Stimulated activated CD8-positive, alpha-beta memory T cell treated with anti-CD3 and anti-CD28 coated beads, Interleukin-7, amount 100 ng/mL, for 48 hours (primary cell): Measurements from ENCODE around the gene PCED1B.
"Not testable (repeated sequence)": the region's sequence is repeated elsewhere in the genome, so short reads cannot be mapped to it uniquely, and the experiment has no call there.

Experiments used
- DNase-seq, 2 donors: peaks; one replicate each; pipeline ENCODE4 v3.0.0-alpha.2; 2020; ENCODE audit warnings: low read depth in 1 of 2; ENCODE audit errors: extremely low read depth in 1 of 2

PCED1B gene

GRCh38 chr12:47079468-47079980, at the start of gene PCED1B, which contains the start of gene AMIGO2:
PCED1B (plus strand) TSS chr12:47079621; CDS start chr12:47235064, 155,443 bp downstream.
AMIGO2 (minus strand) TSS chr12:47079959; CDS start chr12:47079002, 957 bp downstream.
- DNase-seq = peak; percentile 51 to 53

DNA sequence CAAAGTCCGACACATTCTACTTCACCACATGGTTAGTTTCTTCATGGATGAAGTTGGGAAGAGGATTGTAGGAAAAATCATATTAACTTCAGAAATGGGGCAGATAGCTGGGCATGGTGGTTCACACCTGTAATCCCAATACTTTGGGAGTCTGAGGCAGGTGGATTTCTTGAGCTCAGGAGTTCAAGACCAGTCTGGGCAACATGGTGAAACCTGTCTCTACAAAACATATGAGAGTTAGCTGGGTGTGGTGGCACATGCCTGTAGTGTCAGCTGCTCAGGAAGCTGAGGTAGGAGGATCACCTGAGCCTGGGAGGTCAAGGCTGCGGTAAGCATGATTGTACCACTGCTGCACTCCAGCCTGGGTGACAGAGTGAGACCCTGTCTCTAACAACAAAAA, 49.5 kb upstream of the PCED1B start:
- DNase-seq = no peak

- no peak for DNase-seq
These were observed 46.8 kb upstream of the PCED1B start for GRCh38 chr12:47032644-47033043.

DNA sequence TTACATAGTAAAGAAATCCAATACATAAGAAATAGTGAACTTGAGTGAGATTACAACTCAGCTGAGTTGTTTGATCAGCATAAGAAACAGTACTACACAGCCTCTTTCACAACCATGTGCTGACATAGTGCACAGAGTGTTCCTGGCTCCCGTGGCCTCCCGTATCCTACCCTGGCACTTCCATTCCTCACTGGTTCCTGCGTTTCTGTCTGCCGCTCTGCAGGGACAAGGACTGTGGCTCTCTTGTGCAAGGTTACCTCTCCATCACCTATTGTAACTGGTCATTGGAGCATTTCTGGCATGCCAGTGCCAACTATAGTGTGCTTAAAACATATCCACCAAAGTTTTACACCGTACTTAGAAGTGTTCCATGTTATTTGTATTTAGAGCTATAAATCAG, 46.3 kb upstream of the PCED1B start:
- DNase-seq = no peak

DNA sequence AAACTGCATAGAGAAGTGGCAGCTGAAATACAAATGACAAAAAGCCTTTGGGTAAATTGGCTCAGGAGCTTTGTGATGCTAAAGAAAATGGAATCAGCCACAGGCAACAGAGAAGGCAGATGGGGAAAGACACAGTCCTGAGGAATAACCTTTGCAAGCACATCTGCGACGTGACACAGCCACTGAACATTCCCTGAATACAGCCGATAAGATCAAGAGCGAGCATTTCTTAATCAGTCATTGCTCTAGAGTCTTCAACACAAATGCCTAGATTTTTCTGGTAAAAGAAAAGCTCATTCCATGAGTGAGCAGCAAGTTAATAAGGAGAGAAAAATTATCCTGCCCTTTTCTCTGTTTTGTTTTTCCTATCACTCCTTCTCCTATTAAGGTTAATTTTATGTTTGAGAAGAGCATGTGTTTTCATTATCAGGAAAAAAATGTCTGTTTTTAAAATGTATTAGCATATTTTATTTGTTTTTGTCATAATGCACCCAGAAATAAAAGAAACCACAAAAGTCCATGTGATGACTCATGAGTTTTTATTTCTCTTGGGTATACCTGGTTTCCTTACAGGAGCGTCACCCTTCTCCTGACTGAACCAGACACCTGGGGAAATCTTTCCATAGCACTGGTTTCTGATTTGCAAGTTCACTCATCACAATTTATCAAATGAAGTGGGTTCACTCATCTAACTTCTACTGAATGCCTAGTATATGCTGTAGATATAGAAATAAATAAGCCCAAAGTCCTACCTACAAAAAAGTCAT, 45.4 kb upstream of the PCED1B start:
- no peak for DNase-seq

DNA sequence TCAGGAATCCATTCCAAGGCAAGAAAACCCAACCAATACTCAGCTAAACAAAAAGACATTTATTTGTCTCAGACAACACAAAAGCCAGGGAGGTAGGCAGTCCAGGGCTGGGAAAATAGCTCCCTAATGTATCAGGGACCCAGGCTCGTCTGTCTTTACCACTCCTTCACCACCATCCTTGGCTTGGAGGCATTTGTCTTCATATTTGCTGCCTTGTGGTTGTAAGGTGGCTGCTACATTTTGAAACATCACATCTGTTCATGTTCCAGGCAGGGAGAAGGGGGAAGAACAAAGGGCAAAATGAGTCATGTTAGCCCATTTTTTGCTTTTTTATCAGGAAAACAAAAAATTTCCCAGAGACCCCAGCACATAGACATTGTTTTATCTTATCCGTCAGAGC, 44.8 kb upstream of the PCED1B start:
- no peak for DNase-seq

DNA sequence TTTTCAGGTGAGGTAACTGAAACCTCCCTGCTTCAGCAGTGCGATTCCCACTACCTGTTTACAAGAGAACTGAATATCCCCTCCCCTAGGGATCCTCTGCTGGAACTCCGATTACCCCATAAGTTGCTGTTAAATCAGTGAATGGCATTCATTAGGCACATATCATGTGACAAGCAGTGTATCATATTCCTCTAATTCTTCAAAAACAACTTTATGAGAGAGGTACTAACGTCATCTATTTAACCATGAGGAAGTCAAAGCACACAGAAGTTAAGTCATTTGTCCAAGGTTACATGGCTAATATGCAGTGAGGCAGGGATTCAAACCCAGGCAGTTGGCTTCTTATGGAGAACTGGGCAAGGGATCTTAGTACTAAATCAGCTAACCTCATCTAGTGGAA, 43.9 kb upstream of the PCED1B start:
- DNase-seq = no peak

DNA sequence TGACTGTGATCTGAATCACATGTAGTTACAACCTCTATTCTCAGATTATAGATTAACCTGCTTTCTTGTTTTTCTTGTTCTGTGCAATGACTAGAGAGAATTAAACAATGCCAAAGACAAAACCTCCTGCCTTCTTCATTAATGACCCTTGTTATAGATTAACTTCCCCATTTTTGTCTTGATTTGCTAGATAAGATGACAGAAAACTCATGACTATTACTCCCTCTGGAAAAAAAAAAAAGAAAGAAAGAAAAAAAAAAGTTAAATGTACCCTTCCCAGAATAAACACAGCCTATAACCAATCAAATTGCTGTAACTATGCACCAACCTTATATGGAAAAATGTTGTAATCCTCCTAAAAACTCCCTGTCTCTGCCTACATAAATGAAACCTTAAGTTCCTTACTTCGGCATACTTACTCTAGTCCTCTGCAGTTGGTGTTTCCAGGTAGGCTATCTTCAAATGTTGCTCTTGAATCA, 41.1 kb upstream of the PCED1B start:
- no peak for DNase-seq

- DNase-seq = no peak
These were observed 40.3 kb upstream of the PCED1B start for GRCh38 chr12:47039079-47039478.

DNA sequence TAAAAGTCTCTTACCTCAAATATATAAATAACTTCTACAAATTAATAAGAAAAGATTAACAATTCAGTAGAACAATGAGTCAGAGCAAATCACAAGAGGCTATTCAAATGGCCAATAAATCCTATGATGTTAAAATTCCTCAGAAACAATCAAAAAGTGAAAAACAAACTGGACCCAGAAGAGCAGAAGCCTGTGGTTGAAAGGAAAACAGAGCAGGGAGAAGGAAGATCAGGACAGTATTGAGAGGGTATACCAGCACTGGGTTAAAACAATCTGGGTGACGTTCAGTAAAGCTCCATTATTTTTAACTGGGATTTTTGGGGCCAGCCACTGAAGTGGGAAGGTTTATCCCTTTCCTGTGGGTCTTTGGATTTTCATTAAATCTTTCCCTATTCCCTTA, 39.7 kb upstream of the PCED1B start:
- no peak for DNase-seq

GRCh38 chr12:47041327-47041726, 38.1 kb upstream of the PCED1B start:
- no peak for DNase-seq

DNA sequence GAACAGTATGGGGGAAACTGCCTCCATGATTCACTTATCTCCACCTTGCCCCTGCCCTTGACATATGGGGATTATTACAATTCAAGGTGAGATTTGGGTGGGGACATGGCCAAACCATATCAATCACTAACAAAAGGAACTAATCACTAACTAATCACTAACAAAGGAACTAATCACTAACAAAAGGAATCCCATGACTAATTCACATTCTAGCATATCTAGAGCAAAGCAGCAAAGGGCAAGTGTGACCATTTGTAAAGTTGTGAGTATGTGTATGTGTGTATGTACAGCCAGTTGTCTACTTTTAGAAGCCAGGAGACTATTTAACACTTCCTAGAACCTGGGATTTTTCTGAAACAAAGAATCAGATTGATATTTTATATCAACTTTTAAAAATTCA, 30.9 kb upstream of the PCED1B start:
- no peak for DNase-seq

DNA sequence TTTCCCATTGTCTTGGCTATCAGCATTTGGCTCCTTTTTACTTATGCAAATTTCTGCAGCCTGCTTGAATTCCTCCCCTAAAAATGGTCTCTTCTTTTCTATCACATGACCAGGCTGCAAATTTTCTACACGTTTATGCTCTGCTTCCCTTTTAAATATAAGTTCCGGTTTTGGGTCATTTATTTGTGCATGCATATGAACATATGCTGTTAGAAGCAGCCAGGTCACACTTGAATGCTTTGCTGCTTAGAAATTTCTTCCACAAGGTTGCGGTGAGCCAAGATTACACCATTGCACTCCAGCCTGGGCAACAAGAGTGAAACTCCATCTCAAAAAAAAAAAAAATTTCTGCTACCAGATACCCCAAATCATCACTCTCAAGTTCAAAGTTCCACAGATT, 28.1 kb upstream of the PCED1B start:
- DNase-seq = not testable (repeated sequence)

DNA sequence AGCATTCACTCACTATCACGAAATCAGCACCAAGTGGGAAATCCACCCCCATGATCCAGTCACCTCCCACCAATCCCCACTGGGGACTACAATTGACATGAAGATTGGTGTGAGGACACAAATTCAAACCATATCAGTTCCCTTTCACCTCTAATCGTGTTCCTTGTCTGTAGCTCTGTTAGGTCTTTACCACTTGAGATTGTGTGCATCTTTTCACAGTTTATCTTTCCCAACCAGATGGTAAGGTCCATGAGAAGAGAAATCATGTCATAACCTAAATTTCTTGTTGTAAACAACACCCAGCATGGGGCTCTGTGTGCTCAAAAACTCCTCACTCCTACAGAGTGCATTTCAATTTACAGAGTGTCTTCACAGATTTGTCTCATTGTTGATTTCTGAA, 27.1 kb upstream of the PCED1B start:
- DNase-seq = no peak

DNA sequence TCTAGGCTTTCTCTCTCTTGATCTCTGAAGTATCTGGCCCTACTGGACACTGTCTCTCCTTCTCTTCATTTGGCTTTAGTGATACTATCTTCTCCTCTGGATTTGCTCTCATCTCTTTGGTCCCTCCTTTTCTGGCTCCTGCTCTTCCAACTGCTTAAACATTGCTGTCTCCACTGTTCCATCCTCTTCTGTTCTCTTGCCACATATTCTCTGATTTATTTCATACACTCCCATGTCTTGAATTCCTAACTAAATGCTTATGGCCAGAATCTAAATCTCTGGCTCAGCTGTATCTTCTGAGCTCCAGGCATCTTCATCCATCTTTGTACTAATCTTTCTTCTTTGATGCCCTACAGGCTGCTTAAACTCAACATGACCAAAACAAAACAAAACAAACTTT, 25.5 kb upstream of the PCED1B start:
- DNase-seq = no peak

GRCh38 chr12:47054659-47055058, 24.8 kb upstream of the PCED1B start:
- no peak for DNase-seq

DNA sequence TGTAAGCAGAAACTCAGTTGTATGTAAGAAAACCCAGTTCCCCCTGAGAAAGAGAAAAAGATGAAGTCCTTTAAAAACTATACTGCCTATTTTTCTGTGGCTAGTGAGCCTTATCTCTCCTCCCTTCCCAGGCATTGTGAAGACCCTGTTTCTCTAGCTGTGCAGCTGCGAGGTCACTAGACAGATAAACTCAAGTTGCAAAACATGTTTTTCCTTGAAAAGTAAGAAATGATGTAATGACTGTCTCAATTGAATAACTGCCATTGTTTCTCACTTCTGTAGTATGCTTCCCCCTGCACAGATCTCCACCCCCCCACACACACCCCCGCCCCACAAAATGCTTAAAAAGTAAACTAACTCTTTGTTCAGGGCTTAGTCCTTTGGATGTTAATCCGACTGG, 23.6 kb upstream of the PCED1B start:
- DNase-seq = not testable (repeated sequence)

DNA sequence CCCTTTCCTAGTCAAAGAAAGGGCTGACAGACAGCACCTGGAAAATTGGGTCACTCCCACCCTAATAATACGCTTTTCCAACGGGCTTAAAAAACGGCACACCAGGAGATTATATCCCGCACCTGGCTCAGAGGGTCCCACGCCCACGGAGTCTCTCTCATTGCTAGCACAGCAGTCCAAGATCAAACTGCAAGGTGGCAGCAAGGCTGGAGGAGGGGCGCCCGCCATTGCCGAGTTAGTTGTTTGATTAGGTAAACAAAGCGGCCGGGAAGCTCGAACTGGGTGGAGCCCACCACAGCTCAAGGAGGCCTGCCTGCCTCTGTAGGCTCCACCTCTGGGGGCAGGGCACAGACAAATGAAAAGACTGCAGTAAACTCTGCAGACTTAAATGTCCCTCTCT, 22.5 kb upstream of the PCED1B start:
- not testable (repeated sequence) for DNase-seq

DNA sequence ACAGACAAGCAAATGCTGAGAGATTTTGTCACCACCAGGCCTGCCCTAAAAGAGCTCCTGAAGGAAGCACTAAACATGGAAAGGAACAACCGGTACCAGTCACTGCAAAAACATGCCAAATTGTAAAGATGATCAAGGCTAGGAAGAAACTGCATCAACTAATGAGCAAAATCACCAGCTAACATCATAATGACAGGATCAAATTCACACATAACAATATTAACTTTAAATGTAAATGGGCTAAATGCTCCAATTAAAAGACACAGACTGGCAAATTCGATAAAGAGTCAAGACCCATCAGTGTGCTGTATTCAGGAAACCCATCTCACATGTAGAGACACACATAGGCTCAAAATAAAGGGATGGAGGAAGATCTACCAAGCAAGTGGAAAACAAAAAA, 20.8 kb upstream of the PCED1B start:
- not testable (repeated sequence) for DNase-seq

DNA sequence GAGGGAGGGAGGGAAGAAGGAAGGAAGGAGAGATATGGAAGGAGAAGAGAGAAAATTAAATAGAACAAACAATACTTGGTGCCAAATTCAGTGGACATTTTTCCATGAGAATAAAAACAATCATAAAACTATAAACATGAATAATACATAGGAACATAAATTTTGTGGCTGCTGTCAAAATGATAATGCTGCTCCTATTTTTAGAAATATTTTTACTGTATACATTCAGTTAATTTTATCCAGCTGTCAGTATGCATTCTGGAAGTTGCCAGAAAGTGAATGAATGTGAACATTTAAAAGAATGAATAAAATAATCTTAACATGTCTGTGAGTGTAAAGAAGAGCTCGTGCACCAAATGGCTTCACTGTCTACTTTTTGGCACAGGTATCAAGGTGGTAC, 13.9 kb upstream of the PCED1B start:
- DNase-seq = no peak

DNA sequence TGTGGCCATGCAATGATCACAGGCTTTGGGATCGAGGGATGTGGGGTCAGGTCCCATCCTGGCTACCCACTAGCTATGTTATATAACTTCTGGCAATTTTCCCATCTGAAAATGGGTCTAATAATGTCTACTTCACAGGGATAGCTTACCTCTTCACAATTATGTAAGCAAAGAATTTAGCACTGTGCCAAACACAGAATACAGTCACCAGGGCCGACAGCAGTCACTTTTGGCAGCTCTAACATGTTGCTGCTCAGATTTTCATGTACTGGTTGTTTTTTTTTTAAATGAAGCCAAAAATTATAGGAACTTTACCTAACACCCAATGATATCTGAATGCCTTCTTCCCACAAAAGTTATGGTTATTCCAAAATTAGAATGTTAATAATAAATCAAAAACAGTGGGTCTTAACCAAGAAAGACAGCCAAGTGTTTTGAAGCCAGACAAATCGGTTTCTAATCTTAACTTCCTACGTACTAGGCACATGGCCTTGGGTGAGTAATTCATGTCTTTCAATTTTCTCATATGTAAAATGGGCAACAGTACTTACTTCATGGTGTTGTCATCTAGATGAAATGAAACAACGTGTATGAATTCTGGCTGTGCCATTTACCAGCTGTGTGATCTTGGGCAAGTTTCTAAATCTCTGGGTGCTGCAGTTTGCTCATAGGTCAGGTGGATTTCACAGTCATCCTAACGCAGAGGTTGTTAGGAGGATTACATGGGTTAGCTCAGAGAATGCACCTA, 13.0 kb upstream of the PCED1B start:
- DNase-seq = peak in 1 of 2 donors; percentile 13

GRCh38 chr12:47067176-47067575, 12.2 kb upstream of the PCED1B start:
- DNase-seq = peak in 1 of 2 donors; percentile 60
